ENCODE data around the gene HBD. TPM values are rescaled to one million over a fixed set of nuclear protein-coding genes. Genes with fewer than 3 reads are reported as not detected.

HBD gene
- total and polyA plus RNA-seq, 2 donors from 2014 or later: 1.3 to 5.6 TPM

DNA sequence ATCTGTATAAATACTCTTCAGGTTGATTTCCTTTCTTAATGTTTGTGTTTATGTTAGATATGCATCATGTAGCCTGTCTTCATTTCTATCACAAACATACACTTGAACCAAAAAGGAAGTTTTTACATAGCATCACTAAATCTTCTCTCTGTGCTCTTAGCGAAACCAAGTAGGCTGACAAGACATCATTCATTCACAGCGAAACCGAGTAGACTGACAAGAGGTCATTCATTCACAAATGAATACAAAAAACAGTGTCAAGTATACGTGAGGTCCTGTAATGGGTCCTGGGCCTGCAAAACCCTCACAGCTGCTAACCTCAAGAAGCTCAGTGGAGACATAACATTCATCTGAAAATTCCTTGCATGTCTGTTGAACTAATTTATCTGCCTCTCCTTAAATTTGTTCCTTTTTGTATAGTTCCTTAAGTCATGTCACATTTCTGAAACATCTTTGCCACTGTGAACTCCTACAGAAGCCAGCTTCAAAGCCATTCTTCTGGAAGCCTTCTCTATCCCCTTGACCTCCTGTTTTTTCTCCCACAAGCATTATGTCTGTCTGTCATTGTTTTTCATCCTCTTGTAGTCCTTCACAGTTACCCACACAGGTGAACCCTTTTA is 45.3 kb upstream of the HBD start:
- H3K27ac ChIP-seq (ENCODE audit: low read depth in 2 of 2, low read length in 2 of 2): no peak overlapping the region
- H3K36me3 ChIP-seq (ENCODE audit: control insufficient read depth in 2 of 3, insufficient read depth in 3 of 3, low read length in 3 of 3): no peaks in the 10 kb centered on the region
- no peaks in the 10 kb centered on the region for H3K27me3 ChIP-seq (ENCODE audit: control insufficient read depth, insufficient read depth, low read length)
- H3K9me3 ChIP-seq (ENCODE audit: control insufficient read depth in 2 of 3, insufficient read depth in 1 of 3, low read length in 3 of 3): no peaks in the 10 kb centered on the region
- no peaks in the 10 kb centered on the region for H3K4me1 ChIP-seq (ENCODE audit: control insufficient read depth in 2 of 3, insufficient read depth in 2 of 3, low read depth in 1 of 3, low read length in 3 of 3)
- H3K9ac ChIP-seq (ENCODE audit: low read length in 3 of 3): no peak overlapping the region
- DNase-seq: no peak
- FAIRE-seq: no peak
- H3K4me3 ChIP-seq (ENCODE audit: low read length in 3 of 3): no peak overlapping the region
- TF ChIP-seq, protein P1, sequence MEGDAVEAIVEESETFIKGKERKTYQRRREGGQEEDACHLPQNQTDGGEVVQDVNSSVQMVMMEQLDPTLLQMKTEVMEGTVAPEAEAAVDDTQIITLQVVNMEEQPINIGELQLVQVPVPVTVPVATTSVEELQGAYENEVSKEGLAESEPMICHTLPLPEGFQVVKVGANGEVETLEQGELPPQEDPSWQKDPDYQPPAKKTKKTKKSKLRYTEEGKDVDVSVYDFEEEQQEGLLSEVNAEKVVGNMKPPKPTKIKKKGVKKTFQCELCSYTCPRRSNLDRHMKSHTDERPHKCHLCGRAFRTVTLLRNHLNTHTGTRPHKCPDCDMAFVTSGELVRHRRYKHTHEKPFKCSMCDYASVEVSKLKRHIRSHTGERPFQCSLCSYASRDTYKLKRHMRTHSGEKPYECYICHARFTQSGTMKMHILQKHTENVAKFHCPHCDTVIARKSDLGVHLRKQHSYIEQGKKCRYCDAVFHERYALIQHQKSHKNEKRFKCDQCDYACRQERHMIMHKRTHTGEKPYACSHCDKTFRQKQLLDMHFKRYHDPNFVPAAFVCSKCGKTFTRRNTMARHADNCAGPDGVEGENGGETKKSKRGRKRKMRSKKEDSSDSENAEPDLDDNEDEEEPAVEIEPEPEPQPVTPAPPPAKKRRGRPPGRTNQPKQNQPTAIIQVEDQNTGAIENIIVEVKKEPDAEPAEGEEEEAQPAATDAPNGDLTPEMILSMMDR (IDR thresholded peaks at IDR 0.05; ENCODE audit: borderline replicate concordance, extremely low read depth, insufficient read depth): no peak
- intact Hi-C loops (cut with DNase I): no loop called here

DNA sequence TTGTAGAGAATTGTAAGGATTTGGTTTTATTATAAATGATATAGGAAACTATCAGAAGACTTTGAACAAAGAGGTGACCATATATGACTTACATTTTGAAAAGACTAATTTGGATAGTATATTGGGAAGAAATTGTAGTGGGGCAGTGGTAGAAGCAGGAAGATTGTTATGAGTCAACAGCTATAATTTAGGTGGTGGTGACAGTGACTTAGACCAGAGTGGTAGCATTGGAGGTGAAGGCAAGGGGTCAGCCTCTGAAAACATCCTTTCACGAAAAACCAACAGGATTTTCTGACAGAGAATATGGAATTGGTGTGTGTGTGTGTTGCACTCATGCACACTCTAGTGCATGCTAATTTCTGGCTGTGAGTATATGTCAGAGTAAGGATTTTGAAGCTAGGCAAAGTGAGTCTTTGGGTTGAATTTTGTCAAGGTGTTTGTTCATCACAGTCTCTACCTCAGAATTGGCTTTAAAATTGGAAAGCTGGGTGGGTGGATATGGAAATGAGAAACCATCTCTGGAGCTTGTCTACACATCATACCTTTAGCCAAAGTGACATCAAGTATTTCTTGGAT is 43.6 kb upstream of the HBD start:
- TF ChIP-seq, protein P1 (IDR thresholded peaks at IDR 0.05; ENCODE audit: borderline replicate concordance, extremely low read depth, insufficient read depth): no peak
- FAIRE-seq (no peak), DNase-seq (no peak)
- Histone ChIP-seq H3K27ac (ENCODE audit: low read depth in 2 of 2, low read length in 2 of 2) (no peak overlapping the region), H3K27me3 (ENCODE audit: control insufficient read depth, insufficient read depth, low read length) (no peaks in the 10 kb centered on the region), H3K4me3 (ENCODE audit: low read length in 3 of 3) (no peak overlapping the region), H3K4me1 (ENCODE audit: control insufficient read depth in 2 of 3, insufficient read depth in 2 of 3, low read depth in 1 of 3, low read length in 3 of 3) (no peaks in the 10 kb centered on the region), H3K9ac (ENCODE audit: low read length in 3 of 3) (no peak overlapping the region), H3K36me3 (ENCODE audit: control insufficient read depth in 2 of 3, insufficient read depth in 3 of 3, low read length in 3 of 3) (no peaks in the 10 kb centered on the region), H3K9me3 (ENCODE audit: control insufficient read depth in 2 of 3, insufficient read depth in 1 of 3, low read length in 3 of 3) (no peaks in the 10 kb centered on the region)
- intact Hi-C loops (cut with DNase I): no loop called here

DNA sequence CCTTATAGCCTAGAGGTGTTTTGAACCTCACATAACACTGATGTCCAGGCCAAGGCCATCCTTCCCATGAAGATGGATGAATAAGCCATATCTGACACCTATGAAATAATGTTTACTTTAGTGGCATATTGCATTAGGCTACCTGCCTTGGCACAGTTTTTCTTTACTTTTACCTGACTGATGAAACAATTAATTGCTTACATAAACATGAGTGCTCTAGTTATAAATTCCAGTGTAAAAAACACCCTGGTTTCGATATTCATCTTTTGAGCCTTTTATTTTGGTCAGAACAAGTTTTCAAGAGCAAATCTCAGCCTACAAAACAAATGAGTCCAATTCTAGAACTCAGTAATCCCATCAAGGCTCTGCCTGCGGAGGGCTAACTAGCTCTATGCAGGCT is 42.4 kb upstream of the HBD start:
- no peaks in the 10 kb centered on the region for H3K27me3 ChIP-seq (ENCODE audit: control insufficient read depth, insufficient read depth, low read length)
- H3K4me3 ChIP-seq (ENCODE audit: low read length in 3 of 3): no peak overlapping the region
- H3K27ac ChIP-seq (ENCODE audit: low read depth in 2 of 2, low read length in 2 of 2): no peak overlapping the region
- no peak for DNase-seq
- intact Hi-C loops (cut with DNase I): no loop called here
- no peak overlapping the region for H3K9ac ChIP-seq (ENCODE audit: low read length in 3 of 3)
- H3K36me3 ChIP-seq (ENCODE audit: control insufficient read depth in 2 of 3, insufficient read depth in 3 of 3, low read length in 3 of 3): no peaks in the 10 kb centered on the region
- no peaks in the 10 kb centered on the region for H3K4me1 ChIP-seq (ENCODE audit: control insufficient read depth in 2 of 3, insufficient read depth in 2 of 3, low read depth in 1 of 3, low read length in 3 of 3)
- TF ChIP-seq, protein P1 (IDR thresholded peaks at IDR 0.05; ENCODE audit: borderline replicate concordance, extremely low read depth, insufficient read depth): no peak
- H3K9me3 ChIP-seq (ENCODE audit: control insufficient read depth in 2 of 3, insufficient read depth in 1 of 3, low read length in 3 of 3): no peaks in the 10 kb centered on the region
- no peak for FAIRE-seq

Data from kidney (tissue), 14 donors.